Measurements from ENCODE around the gene HBS1L.

HBS1L gene

DNA sequence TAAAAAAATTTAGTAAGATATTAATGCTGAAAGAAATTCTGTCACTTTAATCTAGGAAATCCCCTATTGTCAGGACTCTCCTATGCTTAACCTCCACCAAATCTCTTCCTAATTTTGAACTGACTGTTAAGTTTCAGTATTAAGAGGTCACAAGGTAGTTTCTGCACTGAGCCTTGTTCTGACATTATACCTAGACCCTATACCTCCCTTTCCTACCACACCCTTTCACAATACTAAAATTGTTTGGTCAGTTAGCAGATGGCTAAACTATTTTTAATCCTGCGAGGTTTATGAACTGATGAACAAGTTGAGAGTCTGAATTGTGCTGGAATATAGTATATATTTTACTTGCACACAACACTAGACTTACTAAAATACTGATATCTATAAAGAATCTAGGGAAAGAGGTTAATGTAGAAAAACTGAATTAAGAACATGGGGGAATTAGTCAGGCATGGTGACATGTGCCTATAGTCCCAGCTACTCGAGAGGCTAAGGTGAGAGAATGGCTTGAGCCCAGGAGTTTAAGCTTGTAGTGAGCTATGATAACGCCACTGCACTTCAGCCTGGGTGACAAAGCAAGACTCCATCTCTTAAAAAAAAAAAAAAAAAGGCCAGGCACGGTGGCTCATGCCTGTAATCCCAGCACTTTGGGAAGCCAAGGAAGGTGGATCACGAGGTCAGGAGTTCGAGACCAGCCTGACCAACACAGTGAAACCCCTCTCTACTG is 51.5 kb downstream of the HBS1L start:
- DNase-seq (ENCODE audit: insufficient read length, low spot score) (no peak), FAIRE-seq (no peak)

- FAIRE-seq (no peak), DNase-seq (ENCODE audit: insufficient read length, low spot score) (peak; percentile 27)
Observed at GRCh38 chr6:135002229-135002844, 52.3 kb downstream of the HBS1L start.

GRCh38 chr6:134999107-134999506 is 55.5 kb downstream of the HBS1L start:
- no peak for DNase-seq (ENCODE audit: insufficient read length, low spot score)
- FAIRE-seq: no peak

DNA sequence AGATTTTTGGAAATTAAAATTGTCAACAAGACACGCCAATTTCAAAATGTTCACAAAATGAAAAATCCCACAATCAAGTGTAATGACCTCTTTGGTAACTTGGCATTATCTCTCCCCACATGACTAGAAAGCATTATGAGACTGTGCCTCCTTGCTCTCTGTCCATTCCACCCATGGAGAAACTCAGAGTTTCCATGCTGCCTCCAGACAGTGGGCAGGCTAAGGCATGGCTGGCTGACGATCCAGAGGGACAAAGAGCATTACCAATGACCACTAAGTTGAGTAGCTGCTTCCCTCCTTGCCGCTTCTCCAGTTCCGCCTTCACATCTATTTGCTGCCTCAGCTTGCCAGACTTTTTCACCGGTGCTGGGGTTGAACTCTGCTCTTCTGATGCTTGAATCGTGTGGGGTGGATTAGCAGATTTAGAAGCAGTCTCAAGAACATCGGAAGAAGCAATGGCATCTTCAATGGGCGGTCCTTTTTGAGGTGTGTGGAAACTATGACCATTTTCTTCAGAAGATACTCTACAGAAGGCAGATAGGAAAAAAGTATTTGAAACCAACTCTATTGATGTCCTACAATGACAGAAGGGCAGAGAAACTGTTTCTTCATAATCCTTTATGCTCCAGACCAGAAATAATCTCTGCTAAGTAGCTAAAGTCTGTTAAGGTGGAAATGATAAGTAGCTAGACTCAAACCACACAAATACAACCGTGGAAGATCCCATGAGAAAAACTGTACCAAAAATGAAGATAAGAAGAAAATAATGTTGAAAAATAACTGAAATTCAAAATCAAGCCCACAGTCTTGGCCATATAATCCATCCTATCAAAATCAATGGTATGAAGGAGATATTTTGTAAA is 57.3 kb downstream of the HBS1L start:
- DNase-seq (ENCODE audit: insufficient read length, low spot score) (no peak), FAIRE-seq (no peak)

- no peak for FAIRE-seq
- DNase-seq (ENCODE audit: insufficient read length, low spot score): no peak
Observed at GRCh38 chr6:134995536-134995935, 59.1 kb downstream of the HBS1L start.

DNA sequence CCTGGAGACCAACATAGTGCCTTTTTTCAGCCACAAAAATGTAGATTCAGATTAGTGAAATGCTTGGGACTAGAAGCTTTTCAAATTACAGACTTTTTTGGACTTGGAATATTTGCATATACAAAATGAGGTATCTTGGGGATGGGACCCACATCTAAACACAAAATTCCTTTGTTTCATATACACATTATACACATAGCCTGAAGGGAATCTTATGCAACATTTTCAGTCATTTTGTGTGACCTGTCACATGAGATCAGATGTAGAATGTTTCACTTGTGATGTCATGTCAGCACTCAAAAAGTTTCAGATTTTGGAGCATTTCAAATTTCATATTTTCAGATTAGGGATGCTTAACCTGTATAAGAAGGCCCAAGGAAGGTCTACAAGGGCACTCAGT is 60.2 kb downstream of the HBS1L start:
- FAIRE-seq (no peak), DNase-seq (ENCODE audit: insufficient read length, low spot score) (no peak)

- FAIRE-seq: no peak
- DNase-seq (ENCODE audit: insufficient read length, low spot score): no peak
Observed at GRCh38 chr6:134992155-134992554, 62.5 kb downstream of the HBS1L start.

DNA sequence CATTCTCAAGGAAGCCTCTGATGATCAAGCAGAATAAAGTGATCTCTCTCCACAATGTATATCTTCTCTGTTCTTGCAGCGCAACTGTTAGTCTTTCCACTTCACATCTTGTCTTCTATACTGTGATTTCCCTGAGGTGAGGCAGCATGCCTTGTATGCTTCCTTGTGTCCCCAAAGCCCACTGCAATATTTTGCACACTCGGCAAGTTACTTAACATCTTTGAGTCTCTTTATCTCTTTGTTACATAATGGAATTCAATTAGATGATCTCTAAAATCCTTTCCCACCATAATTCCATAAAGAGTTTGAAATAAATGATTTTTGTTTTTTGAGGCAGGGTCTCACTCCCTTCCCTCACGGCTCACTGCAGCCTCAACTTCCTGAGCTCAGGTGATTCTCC is 64.4 kb downstream of the HBS1L start:
- DNase-seq (ENCODE audit: insufficient read length, low spot score) (no peak), FAIRE-seq (no peak)

DNA sequence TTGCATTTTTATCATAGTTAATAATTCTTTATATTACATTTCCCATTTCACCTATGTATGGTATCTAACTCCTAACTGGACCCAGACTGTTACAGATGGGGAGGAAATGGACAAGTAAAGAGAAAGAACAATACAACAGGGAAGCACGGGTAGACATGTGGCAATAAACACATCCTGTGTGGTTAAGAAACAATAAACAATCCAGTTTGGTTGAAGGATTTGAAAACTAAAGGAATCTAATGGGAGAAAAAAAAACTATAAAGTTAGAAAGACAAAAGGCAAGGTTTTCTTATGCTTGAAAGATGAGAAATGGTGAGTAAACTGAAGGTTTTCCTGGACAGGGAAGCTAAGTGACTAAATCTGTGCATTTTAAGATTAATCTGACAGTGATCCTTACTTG is 69.8 kb downstream of the HBS1L start:
- FAIRE-seq (no peak), DNase-seq (ENCODE audit: insufficient read length, low spot score) (no peak)

DNA sequence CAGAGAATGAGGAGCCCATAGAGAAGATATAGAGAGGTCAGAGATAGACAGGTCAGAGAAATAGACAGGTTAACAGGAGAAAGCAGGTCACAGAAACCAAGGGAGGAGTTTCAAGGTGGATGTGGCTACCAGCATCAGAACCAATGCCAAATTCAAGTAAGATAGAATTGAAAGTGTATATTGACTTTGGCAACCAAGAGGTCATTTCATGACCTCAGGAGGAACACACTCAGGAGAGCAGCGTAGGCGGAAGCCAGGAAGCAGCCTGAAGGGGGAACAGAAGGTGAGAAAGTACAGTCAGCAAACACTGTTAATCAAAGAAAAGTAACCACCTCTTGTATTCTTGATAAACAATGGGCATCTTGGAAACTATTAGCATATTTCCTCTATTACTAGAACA is 70.8 kb downstream of the HBS1L start:
- DNase-seq (ENCODE audit: insufficient read length, low spot score): no peak
- FAIRE-seq: no peak

- no peak for DNase-seq (ENCODE audit: insufficient read length, low spot score)
- FAIRE-seq: no peak
Observed at GRCh38 chr6:134982161-134982560, 72.5 kb downstream of the HBS1L start.

- DNase-seq (ENCODE audit: insufficient read length, low spot score): no peak
- FAIRE-seq: no peak
Observed at GRCh38 chr6:134980846-134981245, 73.8 kb downstream of the HBS1L start.

GRCh38 chr6:134979142-134979541 is 75.5 kb downstream of the HBS1L start:
- FAIRE-seq (no peak), DNase-seq (ENCODE audit: insufficient read length, low spot score) (no peak)

DNA sequence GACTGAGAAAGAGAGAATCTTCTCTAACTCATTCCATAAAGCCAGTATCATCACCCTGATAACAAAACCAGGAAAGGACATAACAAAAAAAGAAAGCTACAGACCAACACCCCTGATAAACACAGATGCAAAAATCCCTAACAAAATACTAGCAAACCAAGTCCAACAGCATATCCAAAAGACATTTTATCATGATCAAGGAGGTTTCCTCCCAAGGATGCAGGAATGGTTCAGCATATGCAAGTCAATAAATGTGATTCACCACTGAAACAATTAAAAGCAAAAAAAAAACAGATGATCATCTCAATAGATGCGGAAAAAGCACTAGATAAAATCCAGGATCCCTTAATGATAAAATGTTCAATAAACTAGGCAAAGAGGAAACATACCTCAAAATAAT is 80.3 kb downstream of the HBS1L start:
- no peak for FAIRE-seq
- DNase-seq (ENCODE audit: insufficient read length, low spot score): no peak

DNA sequence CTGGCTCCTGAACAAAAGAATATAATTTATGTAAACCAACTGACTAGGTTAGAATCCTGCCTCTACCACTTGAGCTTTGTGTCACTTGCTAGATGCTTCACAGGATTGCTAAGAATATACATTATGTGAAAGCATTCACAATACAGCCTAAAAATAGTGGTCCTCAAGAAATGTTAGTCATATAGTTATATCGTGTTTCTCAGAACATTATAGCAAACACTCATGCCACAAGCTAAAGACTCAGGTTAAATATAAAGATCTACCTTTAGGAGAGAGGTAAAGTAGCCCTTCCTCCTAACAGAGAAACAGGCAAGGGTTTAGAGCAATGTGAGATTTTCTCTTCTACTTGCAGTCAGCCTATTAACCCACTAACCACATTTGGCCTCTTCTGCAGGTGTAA is 86.9 kb downstream of the HBS1L start:
- FAIRE-seq: no peak
- no peak for DNase-seq (ENCODE audit: insufficient read length, low spot score)

DNA sequence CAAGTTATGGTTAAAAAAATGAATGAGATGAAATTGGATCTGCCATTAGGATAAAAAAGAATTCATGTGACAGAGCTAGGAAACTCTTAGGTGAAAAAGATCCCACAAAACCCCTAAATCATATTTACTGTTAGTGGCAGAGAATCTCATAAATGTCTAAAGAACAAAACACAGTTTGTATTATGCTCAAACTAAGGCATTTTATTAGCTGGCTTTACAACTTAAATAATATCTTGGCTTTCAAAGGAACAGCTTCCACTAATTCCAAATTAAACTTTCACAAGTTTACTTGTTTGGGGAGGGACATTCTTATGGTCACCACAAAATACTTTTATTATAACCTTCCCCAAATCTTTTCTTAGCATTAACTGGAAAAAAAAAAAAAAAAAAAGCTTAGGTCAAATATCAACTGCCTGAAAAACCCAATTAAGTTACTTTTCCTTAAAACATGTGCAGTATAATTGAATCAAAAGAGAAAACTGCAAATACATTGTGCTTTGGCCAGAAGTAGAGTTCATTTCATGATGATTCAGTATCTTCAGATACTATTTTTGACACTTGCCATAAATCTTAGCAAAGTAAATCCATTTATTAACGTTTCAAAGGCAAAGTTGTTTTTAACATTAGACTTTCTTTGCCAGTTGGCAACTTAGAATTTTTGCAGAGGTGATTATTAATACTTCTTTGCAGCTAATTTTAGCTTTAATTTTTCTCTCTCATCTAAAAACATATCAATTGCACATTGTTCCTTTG is 90.0 kb downstream of the HBS1L start:
- no peak for DNase-seq (ENCODE audit: insufficient read length, low spot score)
- FAIRE-seq: no peak

- DNase-seq (ENCODE audit: insufficient read length, low spot score): no peak
- FAIRE-seq: no peak
Observed at GRCh38 chr6:134962421-134962820, 92.2 kb downstream of the HBS1L start.

- FAIRE-seq (no peak), DNase-seq (ENCODE audit: insufficient read length, low spot score) (no peak)
Observed at GRCh38 chr6:134961366-134961765, 93.3 kb downstream of the HBS1L start.

DNA sequence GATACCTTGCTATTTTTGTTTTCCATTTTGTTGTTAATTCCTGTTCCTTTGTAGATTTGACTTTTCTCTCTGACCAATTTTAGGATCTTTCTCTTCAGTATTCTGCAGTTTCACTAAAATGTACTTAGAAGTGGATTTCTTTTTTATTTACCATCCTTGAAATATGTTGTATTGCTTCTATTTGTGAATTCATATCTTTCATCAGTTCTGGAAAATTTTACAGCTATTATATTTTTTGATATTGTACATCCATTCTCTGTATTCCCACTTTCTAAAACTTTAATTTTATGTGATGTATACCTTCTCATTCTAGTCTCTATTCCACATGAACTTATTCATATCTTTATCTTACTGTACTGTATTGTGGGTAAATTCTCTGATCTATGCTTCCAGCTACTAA is 95.0 kb downstream of the HBS1L start:
- no peak for FAIRE-seq

GRCh38 chr6:134956676-134957075 is 97.9 kb downstream of the HBS1L start:
- DNase-seq (ENCODE audit: insufficient read length, low spot score): no peak
- no peak for FAIRE-seq

More for the DNA sequence above, 95.0 kb downstream of the HBS1L start:
- no peak for DNase-seq (ENCODE audit: insufficient read length, low spot score)

DNA sequence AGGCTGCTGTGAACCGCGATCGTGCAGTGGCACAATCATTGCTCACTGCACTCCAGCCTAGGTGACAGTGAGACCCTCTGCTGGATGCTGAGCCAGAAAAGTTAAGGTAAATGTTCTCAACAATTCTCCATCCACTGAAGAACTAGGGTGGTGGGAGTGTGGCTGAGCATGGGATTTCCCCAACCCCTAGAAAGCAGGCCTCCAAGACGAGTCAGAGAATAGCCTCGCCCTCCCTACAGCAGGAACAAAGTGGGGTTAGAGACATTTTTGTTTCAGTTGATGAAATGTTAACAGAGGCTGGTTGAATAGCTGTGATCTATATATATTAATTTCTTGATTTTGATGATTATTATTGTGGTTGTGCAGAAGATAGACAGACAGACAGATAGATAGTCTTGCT is 98.6 kb downstream of the HBS1L start:
- no peak for FAIRE-seq
- DNase-seq (ENCODE audit: insufficient read length, low spot score): no peak
